GM23338 (cell line): ENCODE measurements around the gene CCDC92. TPM values are rescaled to one million over a fixed set of nuclear protein-coding genes. Genes with fewer than 3 reads are reported as not detected.

Source experiments
- ATAC-seq: fragments of 200-7000 bp; cut with Tn5 transposase; 3 replicates; pipeline ENCODE4 v1.9.1; 2020
- DNase-seq: peaks from one replicate; pipeline ENCODE4 v3.0.0-alpha.2; 2015; ENCODE audit warnings: low spot score
- H2AFZ ChIP-seq: fragments of 200-600 bp; sonication (generic); 2 replicates; pipeline ENCODE4 v1.8.0; 2016; ENCODE audit warnings: antibody characterized with exemption, mild to moderate bottlenecking, moderate library complexity
- H3F3A ChIP-seq: fragments of 200-600 bp; sonication (generic); replicated peaks from 2 replicates; pipeline ENCODE4 v1.8.0; 2017; ENCODE audit warnings: antibody characterized with exemption, mixed run types, low read depth
- H3K27ac ChIP-seq: fragments of 200-600 bp; sonication (generic); 2 replicates; pipeline ENCODE4 v1.6.1; 2016; ENCODE audit warnings: low read depth
- H3K27me3 ChIP-seq: fragments of 200-600 bp; sonication (generic); 2 replicates; pipeline ENCODE4 v1.8.0; 2016; ENCODE audit warnings: mild to moderate bottlenecking, mixed run types, moderate library complexity; ENCODE audit not compliant: insufficient read depth
- H3K36me3 ChIP-seq: fragments of 200-600 bp; sonication (generic); 2 replicates; pipeline ENCODE4 v1.8.0; 2016; ENCODE audit warnings: mild to moderate bottlenecking; ENCODE audit not compliant: insufficient read depth
- H3K4me1 ChIP-seq: fragments of 200-600 bp; sonication (generic); 2 replicates; pipeline ENCODE4 v1.8.0; 2016; ENCODE audit warnings: mild to moderate bottlenecking, moderate library complexity; ENCODE audit not compliant: insufficient read depth
- H3K4me2 ChIP-seq: fragments of 200-600 bp; sonication (generic); 2 replicates; pipeline ENCODE4 v1.7.1; 2017; ENCODE audit warnings: mixed run types
- H3K4me3 ChIP-seq: fragments of 200-600 bp; sonication (generic); 2 replicates; pipeline ENCODE4 v1.6.1; 2016; ENCODE audit warnings: mixed run types
- H3K79me2 ChIP-seq: fragments of 200-600 bp; sonication (generic); replicated peaks from 2 replicates; pipeline ENCODE4 v1.8.0; 2017; ENCODE audit warnings: mild to moderate bottlenecking; ENCODE audit not compliant: insufficient read depth
- H3K9me2 ChIP-seq: fragments of 200-600 bp; sonication (generic); 2 replicates; pipeline ENCODE4 v1.8.0; 2017; ENCODE audit not compliant: insufficient read depth
- H4K20me1 ChIP-seq: fragments of 200-600 bp; sonication (generic); replicated peaks from 2 replicates; pipeline ENCODE4 v1.8.0; 2017; ENCODE audit warnings: mild to moderate bottlenecking; ENCODE audit not compliant: insufficient read depth
- H3K27ac Mint-ChIP-seq: 2 replicates; pipeline ENCODE4 v1.8.0; 2020; ENCODE audit warnings: inconsistent platforms, mild to moderate bottlenecking, moderate library complexity, mixed read lengths
- H3K27me3 Mint-ChIP-seq: 3 replicates; pipeline ENCODE4 v1.8.0; 2022; ENCODE audit warnings: low read depth, mild to moderate bottlenecking, moderate library complexity, mixed read lengths, inconsistent platforms; ENCODE audit not compliant: insufficient read depth, poor library complexity
- H3K36me3 Mint-ChIP-seq: 3 replicates; pipeline ENCODE4 v1.8.0; 2021; ENCODE audit warnings: low read depth, mild to moderate bottlenecking, inconsistent platforms, moderate library complexity, mixed read lengths
- H3K4me1 Mint-ChIP-seq: 3 replicates; pipeline ENCODE4 v1.8.0; 2020; ENCODE audit warnings: mild to moderate bottlenecking, inconsistent platforms, mixed read lengths
- H3K4me3 Mint-ChIP-seq: 3 replicates; pipeline ENCODE4 v1.8.0; 2021; ENCODE audit warnings: moderate library complexity, mild to moderate bottlenecking, inconsistent platforms, mixed read lengths
- H3K9me3 Mint-ChIP-seq: 3 replicates; pipeline ENCODE4 v1.8.0; 2020; ENCODE audit warnings: moderate library complexity, mild to moderate bottlenecking, inconsistent platforms, mixed read lengths
- CTCF ChIP-seq, 2 experiments: fragments of 200-600 bp in 1 of 2; sonication (generic) in 1 of 2; conservative IDR thresholded peaks; 2 replicates each; pipeline versions ENCODE4 v1.5.1 to v1.6.1; 2016 to 2017; ENCODE audit warnings: antibody characterized with exemption in 2 of 2, low read depth in 2 of 2, mild to moderate bottlenecking in 2 of 2, moderate library complexity in 1 of 2
- ETS1 ChIP-seq: IDR thresholded peaks from 2 replicates; pipeline ENCODE4 v1.6.1; 2016; ENCODE audit warnings: antibody characterized with exemption
- EZH2phosphoT487 ChIP-seq: fragments of 200-600 bp; sonication (generic); IDR thresholded peaks from one replicate; pipeline ENCODE4 v1.8.1; 2018; ENCODE audit warnings: antibody characterized with exemption; ENCODE audit not compliant: unreplicated experiment
- JUNB ChIP-seq: IDR thresholded peaks from one replicate; pipeline ENCODE4 v1.6.1; 2016; ENCODE audit warnings: antibody characterized with exemption; ENCODE audit not compliant: unreplicated experiment
- NANOG ChIP-seq: IDR thresholded peaks from 2 replicates; pipeline ENCODE4 v1.6.1; 2016; ENCODE audit warnings: antibody characterized with exemption, borderline replicate concordance
- POLR2AphosphoS5 ChIP-seq: IDR thresholded peaks from 2 replicates; pipeline ENCODE4 v1.6.1; 2016; ENCODE audit warnings: antibody characterized with exemption, low read depth
- ZNF331 ChIP-seq: fragments of 250-450 bp; sonication (Bioruptor Pico); IDR thresholded peaks from 2 replicates; pipeline ENCODE4 v1.5.0; 2020; ENCODE audit warnings: low read depth, mild to moderate bottlenecking, moderate library complexity
- ZNF462 ChIP-seq: fragments of 250-450 bp; sonication (Bioruptor Pico); IDR thresholded peaks from 2 replicates; pipeline ENCODE4 v1.5.0; 2020; ENCODE audit warnings: mild to moderate bottlenecking, moderate library complexity
- polyA plus RNA-seq: library from polyadenylated mRNA; unstranded; fragments of >200 nt; fragmentation: Nextera tagmentation; extraction: Ambion mirVana; gene quantifications from 2 replicates; pipeline ENCODE4 v1.2.1, GENCODE V29; 2016
- total RNA-seq: library from RNA; depleted of rRNA; stranded (reverse); fragments of >200 nt; shearing (Covaris generic); gene quantifications from 2 replicates; pipeline ENCODE4 v1.2.3, GENCODE V29; 2014

CCDC92 gene
- total and polyA plus RNA-seq, 2 experiments from 2014 or later = 0.08 to 0.31 TPM

- Histone ChIP-seq H3K4me1 (no peaks in the 10 kb centered on the region), H3K27me3 (peaks cover 78% of the 10 kb centered on the region), H3K4me2 (no peak overlapping the region), H4K20me1 (no peaks in the 10 kb centered on the region; the same call in 1 of the 2 replicates), H3F3A (no peaks in the 10 kb centered on the region), H3K9me2 (no peaks in the 10 kb centered on the region), H3K79me2 (no peaks in the 10 kb centered on the region), H3K4me3 (no peak overlapping the region), H2AFZ (no peak overlapping the region), H3K27ac (no peak overlapping the region), H3K36me3 (no peaks in the 10 kb centered on the region)
- DNase-seq (no peak), ATAC-seq (no peak)
- H3K9me3 Mint-ChIP-seq = no peaks in the 10 kb centered on the region
- H3K4me3 Mint-ChIP-seq = no peak overlapping the region
- no peaks in the 10 kb centered on the region for H3K36me3 Mint-ChIP-seq
- H3K4me1 Mint-ChIP-seq = no peaks in the 10 kb centered on the region
- TF ChIP-seq ZNF462 (CRISPR knock-in tag) (no peak), ETS1 (no peak), JUNB (no peak), EZH2phosphoT487 (no peak), POLR2AphosphoS5 (no peak), CTCF (conservative IDR thresholded peaks at IDR 0.05; ENCODE audit: low read depth in 2 of 2) (no peak), ZNF331 (CRISPR knock-in tag) (no peak), NANOG (no peak)
- H3K27ac Mint-ChIP-seq = no peak overlapping the region
- H3K27me3 Mint-ChIP-seq = peaks cover 24% of the 10 kb centered on the region
Measured at GRCh38 chr12:123956249-123956648, 16.4 kb downstream of the CCDC92 start.
